ENCODE measurements around the gene MTMR6.

- no peak for TF ChIP-seq EZH2phosphoT487 (IDR thresholded peaks at IDR 0.05; ENCODE audit: borderline replicate concordance)
- TF ChIP-seq, protein P1, sequence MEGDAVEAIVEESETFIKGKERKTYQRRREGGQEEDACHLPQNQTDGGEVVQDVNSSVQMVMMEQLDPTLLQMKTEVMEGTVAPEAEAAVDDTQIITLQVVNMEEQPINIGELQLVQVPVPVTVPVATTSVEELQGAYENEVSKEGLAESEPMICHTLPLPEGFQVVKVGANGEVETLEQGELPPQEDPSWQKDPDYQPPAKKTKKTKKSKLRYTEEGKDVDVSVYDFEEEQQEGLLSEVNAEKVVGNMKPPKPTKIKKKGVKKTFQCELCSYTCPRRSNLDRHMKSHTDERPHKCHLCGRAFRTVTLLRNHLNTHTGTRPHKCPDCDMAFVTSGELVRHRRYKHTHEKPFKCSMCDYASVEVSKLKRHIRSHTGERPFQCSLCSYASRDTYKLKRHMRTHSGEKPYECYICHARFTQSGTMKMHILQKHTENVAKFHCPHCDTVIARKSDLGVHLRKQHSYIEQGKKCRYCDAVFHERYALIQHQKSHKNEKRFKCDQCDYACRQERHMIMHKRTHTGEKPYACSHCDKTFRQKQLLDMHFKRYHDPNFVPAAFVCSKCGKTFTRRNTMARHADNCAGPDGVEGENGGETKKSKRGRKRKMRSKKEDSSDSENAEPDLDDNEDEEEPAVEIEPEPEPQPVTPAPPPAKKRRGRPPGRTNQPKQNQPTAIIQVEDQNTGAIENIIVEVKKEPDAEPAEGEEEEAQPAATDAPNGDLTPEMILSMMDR (conservative IDR thresholded peaks at IDR 0.05; ENCODE audit: low read length) = no peak
These were observed 72.1 kb downstream of the MTMR6 start for GRCh38 chr13:25215253-25215575.
